ENCODE measurements around the gene ARHGAP21.

DNA sequence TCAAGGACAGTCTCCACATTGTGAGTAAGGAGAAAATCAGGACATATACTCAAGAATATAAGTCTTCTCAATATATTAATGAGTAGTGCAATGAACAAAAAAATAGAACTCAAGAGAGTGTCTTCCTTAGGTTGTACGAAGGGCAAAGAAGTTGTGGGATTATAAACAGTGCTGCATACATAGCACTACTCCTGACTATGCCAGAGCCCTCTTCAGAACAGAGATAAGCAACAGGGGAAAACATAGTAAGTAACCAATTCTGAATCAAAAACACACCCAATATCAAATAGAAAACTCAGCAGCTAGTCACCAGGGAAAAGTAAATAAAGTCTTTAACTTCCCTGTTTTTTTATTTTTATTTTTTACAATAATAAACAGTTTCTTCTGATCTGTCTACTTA, 10.6 kb downstream of the ARHGAP21 start:
- no peak for TF ChIP-seq POLR2A (IDR thresholded peaks at IDR 0.05)
- TF ChIP-seq, protein P1, sequence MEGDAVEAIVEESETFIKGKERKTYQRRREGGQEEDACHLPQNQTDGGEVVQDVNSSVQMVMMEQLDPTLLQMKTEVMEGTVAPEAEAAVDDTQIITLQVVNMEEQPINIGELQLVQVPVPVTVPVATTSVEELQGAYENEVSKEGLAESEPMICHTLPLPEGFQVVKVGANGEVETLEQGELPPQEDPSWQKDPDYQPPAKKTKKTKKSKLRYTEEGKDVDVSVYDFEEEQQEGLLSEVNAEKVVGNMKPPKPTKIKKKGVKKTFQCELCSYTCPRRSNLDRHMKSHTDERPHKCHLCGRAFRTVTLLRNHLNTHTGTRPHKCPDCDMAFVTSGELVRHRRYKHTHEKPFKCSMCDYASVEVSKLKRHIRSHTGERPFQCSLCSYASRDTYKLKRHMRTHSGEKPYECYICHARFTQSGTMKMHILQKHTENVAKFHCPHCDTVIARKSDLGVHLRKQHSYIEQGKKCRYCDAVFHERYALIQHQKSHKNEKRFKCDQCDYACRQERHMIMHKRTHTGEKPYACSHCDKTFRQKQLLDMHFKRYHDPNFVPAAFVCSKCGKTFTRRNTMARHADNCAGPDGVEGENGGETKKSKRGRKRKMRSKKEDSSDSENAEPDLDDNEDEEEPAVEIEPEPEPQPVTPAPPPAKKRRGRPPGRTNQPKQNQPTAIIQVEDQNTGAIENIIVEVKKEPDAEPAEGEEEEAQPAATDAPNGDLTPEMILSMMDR (IDR thresholded peaks at IDR 0.05), result no peak

Measured in esophagus squamous epithelium (tissue), 4 donors.